Ascending aorta (tissue), 2 donors: ENCODE measurements around the gene KRT23. TPM values are rescaled to one million over a fixed set of nuclear protein-coding genes. Genes with fewer than 3 reads are reported as not detected.

Experiments used
- DNase-seq, 2 donors: peaks; one replicate each; pipeline ENCODE4 v3.0.0-alpha.2; 2019; ENCODE audit warnings: low spot score in 2 of 2
- H3K27ac ChIP-seq, 2 donors: fragments of 200-600 bp; sonication (generic); one replicate each; pipeline ENCODE4 v1.5.1; 2016 to 2017; ENCODE audit warnings: mild to moderate bottlenecking in 1 of 2
- H3K27me3 ChIP-seq: fragments of 200-600 bp; sonication (generic); one replicate; pipeline ENCODE4 v1.5.1; 2017
- H3K36me3 ChIP-seq, 2 donors: fragments of 200-600 bp; sonication (generic); one replicate each; pipeline ENCODE4 v1.5.1; 2016
- H3K4me1 ChIP-seq, 2 donors: fragments of 200-600 bp; sonication (generic); one replicate each; pipeline ENCODE4 v1.5.1; 2016 to 2017; ENCODE audit warnings: mild to moderate bottlenecking in 1 of 2
- H3K4me3 ChIP-seq, 2 donors: fragments of 200-600 bp; sonication (generic); one replicate each; pipeline ENCODE4 v1.5.1; 2016 to 2017; ENCODE audit warnings: mild to moderate bottlenecking in 1 of 2
- H3K9me3 ChIP-seq, 2 donors: fragments of 200-600 bp; sonication (generic); one replicate each; pipeline ENCODE4 v1.5.1; 2016
- CTCF ChIP-seq, 3 experiments: fragments of 200-600 bp in 2 of 3; fragments of 450-650 bp in 1 of 3; sonication (generic) in 2 of 3; IDR thresholded peaks; one replicate each; pipeline ENCODE4 v1.5.1; 2016 to 2019; ENCODE audit warnings: antibody characterized with exemption in 3 of 3, mild to moderate bottlenecking in 1 of 3, moderate library complexity in 1 of 3
- intact Hi-C: fragments of 100-400 bp; cut with DNase I; formaldehyde crosslinking; loops from one replicate; pipeline ENCODE4 v1.15.1; 2023
- total RNA-seq: library from RNA; depleted of rRNA; stranded (reverse); fragments of >200 nt; gene quantifications from one replicate; pipeline ENCODE4 v1.1.0, GENCODE V29; 2016

The KRT23 gene
- total RNA-seq, 1 donor from 2014 or later: not detected

GRCh38 chr17:40980117-40980516 is 42.7 kb upstream of the KRT23 start:
- no peaks in the 10 kb centered on the region for H3K27me3 ChIP-seq
- H3K36me3 ChIP-seq: no peaks in the 10 kb centered on the region
- no peaks in the 10 kb centered on the region for H3K4me1 ChIP-seq
- no peak for DNase-seq
- intact Hi-C loops: no loop called here
- no peak for TF ChIP-seq CTCF (IDR thresholded peaks at IDR 0.05)
- no peaks in the 10 kb centered on the region for H3K9me3 ChIP-seq
- H3K4me3 ChIP-seq: no peak overlapping the region
- no peak overlapping the region for H3K27ac ChIP-seq

- Histone ChIP-seq H3K27me3 (no peaks in the 10 kb centered on the region), H3K4me1 (no peaks in the 10 kb centered on the region), H3K27ac (no peak overlapping the region), H3K9me3 (no peaks in the 10 kb centered on the region), H3K36me3 (no peaks in the 10 kb centered on the region), H3K4me3 (no peak overlapping the region)
- no peak for DNase-seq
- no peak for TF ChIP-seq CTCF (IDR thresholded peaks at IDR 0.05)
- intact Hi-C loops: no loop called here
These were observed 41.2 kb upstream of the KRT23 start for GRCh38 chr17:40978575-40979151.

GRCh38 chr17:40975516-40975915 is 38.1 kb upstream of the KRT23 start:
- Histone ChIP-seq H3K4me3 (no peak overlapping the region), H3K27ac (no peak overlapping the region), H3K27me3 (no peaks in the 10 kb centered on the region), H3K36me3 (no peaks in the 10 kb centered on the region), H3K9me3 (no peaks in the 10 kb centered on the region), H3K4me1 (no peaks in the 10 kb centered on the region)
- intact Hi-C loops: no loop called here
- TF ChIP-seq CTCF (IDR thresholded peaks at IDR 0.05): no peak
- DNase-seq: no peak

GRCh38 chr17:40974366-40974765 is 36.9 kb upstream of the KRT23 start:
- Histone ChIP-seq H3K4me1 (no peaks in the 10 kb centered on the region), H3K36me3 (no peaks in the 10 kb centered on the region), H3K27me3 (no peaks in the 10 kb centered on the region), H3K4me3 (no peak overlapping the region), H3K9me3 (no peaks in the 10 kb centered on the region), H3K27ac (no peak overlapping the region)
- DNase-seq: no peak
- intact Hi-C loops: no loop called here
- no peak for TF ChIP-seq CTCF (IDR thresholded peaks at IDR 0.05)

- no peak for DNase-seq
- Histone ChIP-seq H3K9me3 (no peaks in the 10 kb centered on the region), H3K36me3 (no peaks in the 10 kb centered on the region)
These were observed 30.1 kb upstream of the KRT23 start for GRCh38 chr17:40967582-40967981.

More at GRCh38 chr17:40967582-40967981, 30.1 kb upstream of the KRT23 start:
- Histone ChIP-seq H3K27me3 (no peaks in the 10 kb centered on the region), H3K4me3 (no peak overlapping the region), H3K4me1 (no peaks in the 10 kb centered on the region), H3K27ac (no peak overlapping the region)
- TF ChIP-seq CTCF (IDR thresholded peaks at IDR 0.05): no peak
- intact Hi-C loops: no loop called here
